ENCODE data around the gene HOXB5.

HOXB5 gene

DNA sequence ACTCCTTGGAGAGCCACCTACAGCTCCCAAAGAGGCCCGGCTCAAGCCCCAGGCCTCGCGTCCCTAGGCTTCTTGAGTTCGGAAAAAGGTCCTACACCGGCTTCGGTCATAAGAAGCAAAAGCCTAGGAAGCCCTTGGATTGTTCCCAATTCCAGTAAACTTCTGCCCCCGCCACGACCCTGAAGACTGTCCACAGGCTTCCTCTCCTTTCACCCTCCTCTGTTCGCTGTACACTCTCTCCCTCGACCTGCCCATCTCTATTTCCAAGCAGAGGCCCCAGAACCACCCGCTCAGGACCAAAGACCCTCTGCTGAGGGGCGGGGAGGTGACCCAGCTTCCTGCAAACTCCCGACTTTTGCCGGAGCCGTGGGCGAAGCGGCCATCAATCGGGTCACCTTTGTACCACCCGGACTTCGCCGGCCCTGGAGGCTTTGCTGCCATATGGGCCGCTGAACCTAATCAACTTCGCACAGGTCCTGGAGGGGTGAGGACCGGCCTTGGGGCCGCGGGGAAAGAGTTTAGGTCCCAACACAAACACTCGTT lies 51.4 kb downstream of the HOXB5 start:
- no peak for DNase-seq (ENCODE audit: insufficient read length, low spot score)

DNA sequence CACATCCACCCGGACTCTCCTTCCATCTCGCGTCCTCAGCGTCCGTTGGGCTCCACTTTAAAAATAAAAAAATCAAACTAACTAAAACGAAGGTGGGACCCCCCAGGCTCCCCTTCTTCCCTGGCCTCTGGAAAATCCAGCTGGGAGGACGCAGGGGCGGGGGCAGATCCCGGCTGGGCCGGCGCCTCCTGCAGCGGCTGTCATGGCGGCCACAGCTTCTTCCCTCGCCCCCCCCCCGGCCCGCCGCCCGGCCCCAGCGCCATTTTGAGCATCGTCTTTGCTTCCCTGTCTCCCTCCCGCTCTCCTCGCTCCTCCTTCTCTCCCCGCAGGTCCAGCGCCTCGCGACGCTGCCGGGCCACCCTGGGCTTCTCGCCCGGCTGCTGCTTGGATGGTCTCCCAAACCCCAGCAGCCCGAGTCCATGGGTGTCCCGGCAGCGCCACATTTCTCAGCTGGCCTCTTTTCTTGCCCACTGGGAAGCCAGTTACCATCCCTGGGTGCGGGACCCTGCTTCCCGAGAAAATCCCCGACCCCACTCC lies 51.9 kb downstream of the HOXB5 start:
- FAIRE-seq (no peak), DNase-seq (ENCODE audit: insufficient read length, low spot score) (no peak)

More for the DNA sequence above, 51.4 kb downstream of the HOXB5 start:
- FAIRE-seq, result peak; percentile 8

All from GM19239 (cell line).